HepG2 (cell line): ENCODE data around the gene CLIP2. TPM values are rescaled to one million over a fixed set of nuclear protein-coding genes. Genes with fewer than 3 reads are reported as not detected.

ENCODE experiments used
- ARNT ChIP-seq: fragments of 450-650 bp; IDR thresholded peaks from 2 replicates; pipeline ENCODE4 v1.6.1; 2017
- ATF7-NPFF ChIP-seq: sonication (generic); formaldehyde crosslinking; IDR thresholded peaks from 2 replicates; pipeline ENCODE4 v1.8.1; 2023; ENCODE audit warnings: mild to moderate bottlenecking, low read depth, missing genetic modification reagents, moderate library complexity
- GABPA ChIP-seq, 2 experiments: IDR thresholded peaks; 2 replicates each; pipeline ENCODE4 v1.6.1; 2011 to 2016; ENCODE audit warnings: low read depth in 2 of 2, low read length in 1 of 2, missing biosample characterization in 1 of 2, missing genetic modification characterization in 1 of 2
- HDAC2 ChIP-seq: sonication (generic); formaldehyde crosslinking; IDR thresholded peaks from 2 replicates; pipeline ENCODE4 v1.4.0; 2020; ENCODE audit warnings: missing genetic modification reagents
- JUND ChIP-seq: sonication (generic); formaldehyde crosslinking; IDR thresholded peaks from 2 replicates; pipeline ENCODE4 v1.8.0; 2022; ENCODE audit warnings: mild to moderate bottlenecking, missing genetic modification reagents
- MIER2 ChIP-seq: IDR thresholded peaks from 2 replicates; pipeline ENCODE4 v1.6.1; 2016; ENCODE audit warnings: missing biosample characterization, missing genetic modification reagents
- POGZ ChIP-seq: sonication (generic); formaldehyde crosslinking; IDR thresholded peaks from 2 replicates; pipeline ENCODE4 v1.4.0; 2020; ENCODE audit warnings: mild to moderate bottlenecking, missing genetic modification reagents
- RCOR2 ChIP-seq: IDR thresholded peaks from 2 replicates; pipeline ENCODE4 v1.6.1; 2016; ENCODE audit warnings: missing biosample characterization, missing genetic modification reagents
- XRCC5 ChIP-seq: fragments of 200-400 bp; formaldehyde crosslinking; optimal IDR thresholded peaks from 2 replicates; pipeline ENCODE3; 2017; ENCODE audit warnings: mild to moderate bottlenecking, low read length
- ZC3H13 ChIP-seq: sonication (generic); formaldehyde crosslinking; IDR thresholded peaks from 2 replicates; pipeline ENCODE4 v1.8.1; 2023; ENCODE audit warnings: mild to moderate bottlenecking, missing genetic modification reagents, moderate library complexity
- ZNF10 ChIP-seq: sonication (generic); formaldehyde crosslinking; IDR thresholded peaks from 2 replicates; pipeline ENCODE4 v1.4.0; 2020; ENCODE audit warnings: mild to moderate bottlenecking, low read depth, missing genetic modification reagents, borderline replicate concordance
- ZNF138 ChIP-seq: sonication (generic); formaldehyde crosslinking; IDR thresholded peaks from 2 replicates; pipeline ENCODE4 v1.5.0; 2020; ENCODE audit warnings: mild to moderate bottlenecking, low read depth, missing genetic modification reagents
- ZNF282 ChIP-seq: fragments of 450-650 bp; IDR thresholded peaks from 2 replicates; pipeline ENCODE4 v1.6.1; 2018; ENCODE audit not compliant: partially characterized antibody
- ZNF549 ChIP-seq: sonication (generic); formaldehyde crosslinking; IDR thresholded peaks from 2 replicates; pipeline ENCODE4 v1.5.0; 2020; ENCODE audit warnings: missing genetic modification reagents
- polyA plus RNA-seq, 8 experiments: library from polyadenylated mRNA; depleted of rRNA in 3 of 8; stranded (reverse) in 7 of 8; unstranded in 1 of 8; fragments of >200 nt; fragmentation: Illumina TruSeq in 4 of 8; extraction: Trizol in 4 of 8; gene quantifications; 2 replicates each; pipeline versions ENCODE4 v1.2.1 to v1.2.3, GENCODE V29; 2011 to 2016; ENCODE audit warnings: low read depth in 4 of 8, missing spikeins in 1 of 8, mixed read lengths in 1 of 8; ENCODE audit not compliant: insufficient read depth in 1 of 8
- total RNA-seq, 5 experiments: library from RNA; depleted of rRNA; stranded (reverse); fragments of >200 nt; fragmentation: Illumina TruSeq; extraction: Trizol; gene quantifications; 2 replicates each; pipeline ENCODE4 v1.2.3, GENCODE V29; 2016; ENCODE audit warnings: low read depth in 1 of 5
- TF ChIP-seq, protein P1 (sequence below): sonication (generic); formaldehyde crosslinking; conservative IDR thresholded peaks from 2 replicates; pipeline ENCODE4 v1.5.0; 2020; ENCODE audit warnings: missing genetic modification reagents
- TF ChIP-seq, protein P2 (sequence below): sonication (generic); formaldehyde crosslinking; IDR thresholded peaks from 2 replicates; pipeline ENCODE4 v1.8.1; 2023; ENCODE audit warnings: mild to moderate bottlenecking, missing genetic modification reagents
- TF ChIP-seq, protein P3 (sequence below): sonication (generic); formaldehyde crosslinking; IDR thresholded peaks from 2 replicates; pipeline ENCODE4 v1.8.0; 2022; ENCODE audit warnings: mild to moderate bottlenecking, missing genetic modification reagents, borderline replicate concordance
- TF ChIP-seq, protein P4 (sequence below): IDR thresholded peaks from 2 replicates; pipeline ENCODE4 v1.6.1; 2016; ENCODE audit warnings: mild to moderate bottlenecking
- TF ChIP-seq, protein P5 (sequence below), 2 experiments: sonication (generic) in 1 of 2; formaldehyde crosslinking in 1 of 2; IDR thresholded peaks; 2 replicates each; pipeline versions ENCODE4 v1.4.0 to v1.6.1; 2018 to 2020; ENCODE audit warnings: missing genetic modification reagents in 2 of 2, borderline replicate concordance in 1 of 2, low read depth in 1 of 2, mild to moderate bottlenecking in 1 of 2, missing biosample characterization in 1 of 2

Gene CLIP2
- total and polyA plus RNA-seq, 2 of the 13 experiments (the other 11 are each of a cell fraction or from before 2014, with no cell fraction given): 6.5 to 17.4 TPM

DNA sequence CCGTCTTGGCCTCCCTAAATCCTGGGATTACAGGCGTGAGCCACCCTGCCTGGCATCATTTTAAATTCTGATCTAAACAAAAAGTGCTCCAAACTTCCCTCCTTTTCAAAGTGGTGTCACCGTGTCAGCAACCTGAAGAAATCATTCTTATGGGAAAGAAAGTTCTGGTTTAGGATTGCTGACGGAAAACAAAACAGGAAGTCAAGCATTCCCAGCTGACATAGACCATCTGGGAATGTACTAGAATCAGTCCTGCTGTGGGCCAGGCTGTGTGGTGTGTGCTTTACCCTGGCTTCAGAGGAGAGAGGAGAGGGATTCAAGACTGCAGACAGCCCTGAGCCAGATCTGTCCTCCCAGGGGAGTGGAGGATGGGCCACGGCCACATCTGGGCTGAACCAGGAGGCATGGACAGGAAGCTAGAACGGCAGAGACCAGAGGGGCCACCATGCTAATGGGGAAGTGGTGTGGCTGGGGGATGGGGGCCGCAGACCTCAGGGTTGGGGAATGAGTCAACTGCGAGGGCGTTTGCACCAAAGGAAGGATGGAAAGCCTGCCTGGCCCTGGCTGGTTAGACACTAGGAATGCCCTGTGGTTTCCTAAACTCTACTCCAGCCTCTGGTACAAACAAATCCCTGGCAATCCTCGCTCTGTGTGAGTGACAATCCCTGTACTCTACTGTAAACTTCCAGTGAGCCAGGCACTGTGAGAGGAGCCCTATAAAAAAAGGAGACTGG is 16.7 kb upstream of the CLIP2 start (continued):
- TF ChIP-seq ZNF282 (no peak), RCOR2 (CRISPR knock-in tag) (0 out of 2 replicates have a peak, but pooled peaks have one; percentile 37), MIER2 (no peak), ATF7-NPFF (0 out of 2 replicates have a peak, but pooled peaks have one; percentile 15), POGZ (CRISPR knock-in tag) (no peak), ZNF549 (CRISPR knock-in tag) (no peak), ZNF10 (CRISPR knock-in tag) (no peak), HDAC2 (CRISPR knock-in tag) (peak; percentile 54; the same call in 1 of the 2 replicates), JUND (CRISPR knock-in tag) (no peak), ZC3H13 (no peak), GABPA (IDR thresholded peaks at IDR 0.05; ENCODE audit: low read depth, low read length) (0 out of 2 replicates have a peak, but pooled peaks have one; percentile 8), GABPA (CRISPR knock-in tag; IDR thresholded peaks at IDR 0.05; ENCODE audit: low read depth) (no peak; the same call in 1 of the 2 replicates), ARNT (no peak), XRCC5 (peak; percentile 60), ZNF138 (CRISPR knock-in tag) (no peak)
- TF ChIP-seq, protein P1, sequence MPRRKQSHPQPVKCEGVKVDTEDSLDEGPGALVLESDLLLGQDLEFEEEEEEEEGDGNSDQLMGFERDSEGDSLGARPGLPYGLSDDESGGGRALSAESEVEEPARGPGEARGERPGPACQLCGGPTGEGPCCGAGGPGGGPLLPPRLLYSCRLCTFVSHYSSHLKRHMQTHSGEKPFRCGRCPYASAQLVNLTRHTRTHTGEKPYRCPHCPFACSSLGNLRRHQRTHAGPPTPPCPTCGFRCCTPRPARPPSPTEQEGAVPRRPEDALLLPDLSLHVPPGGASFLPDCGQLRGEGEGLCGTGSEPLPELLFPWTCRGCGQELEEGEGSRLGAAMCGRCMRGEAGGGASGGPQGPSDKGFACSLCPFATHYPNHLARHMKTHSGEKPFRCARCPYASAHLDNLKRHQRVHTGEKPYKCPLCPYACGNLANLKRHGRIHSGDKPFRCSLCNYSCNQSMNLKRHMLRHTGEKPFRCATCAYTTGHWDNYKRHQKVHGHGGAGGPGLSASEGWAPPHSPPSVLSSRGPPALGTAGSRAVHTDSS: no peak
- TF ChIP-seq, protein P2, sequence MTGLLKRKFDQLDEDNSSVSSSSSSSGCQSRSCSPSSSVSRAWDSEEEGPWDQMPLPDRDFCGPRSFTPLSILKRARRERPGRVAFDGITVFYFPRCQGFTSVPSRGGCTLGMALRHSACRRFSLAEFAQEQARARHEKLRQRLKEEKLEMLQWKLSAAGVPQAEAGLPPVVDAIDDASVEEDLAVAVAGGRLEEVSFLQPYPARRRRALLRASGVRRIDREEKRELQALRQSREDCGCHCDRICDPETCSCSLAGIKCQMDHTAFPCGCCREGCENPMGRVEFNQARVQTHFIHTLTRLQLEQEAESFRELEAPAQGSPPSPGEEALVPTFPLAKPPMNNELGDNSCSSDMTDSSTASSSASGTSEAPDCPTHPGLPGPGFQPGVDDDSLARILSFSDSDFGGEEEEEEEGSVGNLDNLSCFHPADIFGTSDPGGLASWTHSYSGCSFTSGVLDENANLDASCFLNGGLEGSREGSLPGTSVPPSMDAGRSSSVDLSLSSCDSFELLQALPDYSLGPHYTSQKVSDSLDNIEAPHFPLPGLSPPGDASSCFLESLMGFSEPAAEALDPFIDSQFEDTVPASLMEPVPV (CRISPR knock-in tag): 0 out of 2 replicates have a peak, but pooled peaks have one; percentile 30
- TF ChIP-seq, protein P3, sequence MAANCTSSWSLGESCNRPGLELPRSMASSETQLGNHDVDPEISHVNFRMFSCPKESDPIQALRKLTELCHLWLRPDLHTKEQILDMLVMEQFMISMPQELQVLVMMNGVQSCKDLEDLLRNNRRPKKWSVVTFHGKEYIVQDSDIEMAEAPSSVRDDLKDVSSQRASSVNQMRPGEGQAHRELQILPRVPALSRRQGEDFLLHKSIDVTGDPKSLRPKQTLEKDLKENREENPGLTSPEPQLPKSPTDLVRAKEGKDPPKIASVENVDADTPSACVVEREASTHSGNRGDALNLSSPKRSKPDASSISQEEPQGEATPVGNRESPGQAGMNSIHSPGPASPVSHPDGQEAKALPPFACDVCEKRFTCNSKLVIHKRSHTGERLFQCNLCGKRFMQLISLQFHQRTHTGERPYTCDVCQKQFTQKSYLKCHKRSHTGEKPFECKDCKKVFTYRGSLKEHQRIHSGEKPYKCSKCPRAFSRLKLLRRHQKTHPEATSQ (CRISPR knock-in tag): no peak
- TF ChIP-seq, protein P4, sequence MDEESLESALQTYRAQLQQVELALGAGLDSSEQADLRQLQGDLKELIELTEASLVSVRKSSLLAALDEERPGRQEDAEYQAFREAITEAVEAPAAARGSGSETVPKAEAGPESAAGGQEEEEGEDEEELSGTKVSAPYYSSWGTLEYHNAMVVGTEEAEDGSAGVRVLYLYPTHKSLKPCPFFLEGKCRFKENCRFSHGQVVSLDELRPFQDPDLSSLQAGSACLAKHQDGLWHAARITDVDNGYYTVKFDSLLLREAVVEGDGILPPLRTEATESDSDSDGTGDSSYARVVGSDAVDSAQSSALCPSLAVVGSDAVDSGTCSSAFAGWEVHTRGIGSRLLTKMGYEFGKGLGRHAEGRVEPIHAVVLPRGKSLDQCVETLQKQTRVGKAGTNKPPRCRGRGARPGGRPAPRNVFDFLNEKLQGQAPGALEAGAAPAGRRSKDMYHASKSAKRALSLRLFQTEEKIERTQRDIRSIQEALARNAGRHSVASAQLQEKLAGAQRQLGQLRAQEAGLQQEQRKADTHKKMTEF: peak; percentile 44; the same call in 1 of the 2 replicates
- TF ChIP-seq, protein P5, sequence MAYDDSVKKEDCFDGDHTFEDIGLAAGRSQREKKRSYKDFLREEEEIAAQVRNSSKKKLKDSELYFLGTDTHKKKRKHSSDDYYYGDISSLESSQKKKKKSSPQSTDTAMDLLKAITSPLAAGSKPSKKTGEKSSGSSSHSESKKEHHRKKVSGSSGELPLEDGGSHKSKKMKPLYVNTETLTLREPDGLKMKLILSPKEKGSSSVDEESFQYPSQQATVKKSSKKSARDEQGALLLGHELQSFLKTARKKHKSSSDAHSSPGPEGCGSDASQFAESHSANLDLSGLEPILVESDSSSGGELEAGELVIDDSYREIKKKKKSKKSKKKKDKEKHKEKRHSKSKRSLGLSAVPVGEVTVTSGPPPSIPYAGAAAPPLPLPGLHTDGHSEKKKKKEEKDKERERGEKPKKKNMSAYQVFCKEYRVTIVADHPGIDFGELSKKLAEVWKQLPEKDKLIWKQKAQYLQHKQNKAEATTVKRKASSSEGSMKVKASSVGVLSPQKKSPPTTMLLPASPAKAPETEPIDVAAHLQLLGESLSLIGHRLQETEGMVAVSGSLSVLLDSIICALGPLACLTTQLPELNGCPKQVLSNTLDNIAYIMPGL (CRISPR knock-in tag; IDR thresholded peaks at IDR 0.05; ENCODE audit: borderline replicate concordance in 1 of 2, low read depth in 1 of 2): 0 out of 4 replicates have a peak, but pooled peaks of 1 of the 2 experiments have one; percentile 41
